GM19463 (cell line): Measurements from ENCODE around the gene USP1.

Source experiments
- ATAC-seq: cut with Tn5 transposase; IDR thresholded peaks from one replicate; pipeline ENCODE4 v1.9.1; 2021; ENCODE audit warnings: mild to moderate bottlenecking, moderate library complexity; ENCODE audit not compliant: unreplicated experiment

USP1 gene

GRCh38 chr1:62426237-62426636 lies 10.6 kb upstream of the USP1 start:
- no peak for ATAC-seq

- no peak for ATAC-seq
Measured at GRCh38 chr1:62426794-62427193, 10.1 kb upstream of the USP1 start.

- ATAC-seq, result no peak
Measured at GRCh38 chr1:62428351-62428750, 8.5 kb upstream of the USP1 start.

GRCh38 chr1:62429581-62429980 lies 7.3 kb upstream of the USP1 start:
- ATAC-seq, result no peak

GRCh38 chr1:62433861-62434617 lies 2.8 kb upstream of the USP1 start:
- no peak for ATAC-seq

- ATAC-seq, result no peak
Measured at GRCh38 chr1:62434618-62435001, 2.2 kb upstream of the USP1 start.

GRCh38 chr1:62435231-62436038 lies 1.4 kb upstream of the USP1 start:
- ATAC-seq, result no peak

- ATAC-seq, result peak; percentile 61
Measured at GRCh38 chr1:62436039-62436465, 797 bp upstream of the USP1 start.

- no peak for ATAC-seq
Measured at GRCh38 chr1:62437273-62437940, 558 bp downstream of the USP1 start.

- no peak for ATAC-seq
Measured at GRCh38 chr1:62438163-62438562, 1.3 kb downstream of the USP1 start.

- ATAC-seq, result peak; percentile 20
Measured at GRCh38 chr1:62439652-62440371, 3.0 kb downstream of the USP1 start.

- no peak for ATAC-seq
Measured at GRCh38 chr1:62444701-62445100, 7.9 kb downstream of the USP1 start.

GRCh38 chr1:62448221-62448933 lies 11.5 kb downstream of the USP1 start:
- no peak for ATAC-seq

GRCh38 chr1:62450301-62450700 lies 13.5 kb downstream of the USP1 start:
- no peak for ATAC-seq

GRCh38 chr1:62452951-62453350 lies 16.1 kb downstream of the USP1 start:
- ATAC-seq, result no peak

- no peak for ATAC-seq
Measured at GRCh38 chr1:62457955-62458354, 21.1 kb downstream of the USP1 start.

- no peak for ATAC-seq
Measured at GRCh38 chr1:62462370-62462769, 25.5 kb downstream of the USP1 start.

GRCh38 chr1:62467092-62467491 lies 30.2 kb downstream of the USP1 start:
- ATAC-seq, result no peak

- no peak for ATAC-seq
Measured at GRCh38 chr1:62476525-62477219, 39.8 kb downstream of the USP1 start.

- no peak for ATAC-seq
Measured at GRCh38 chr1:62481681-62482080, 44.8 kb downstream of the USP1 start.
